Omental fat pad (tissue), 4 donors: ENCODE measurements around the gene PCSK9. TPM values are rescaled to one million over a fixed set of nuclear protein-coding genes. Genes with fewer than 3 reads are reported as not detected.

Source experiments
- total RNA-seq, 4 donors: library from RNA; depleted of rRNA; stranded (reverse); fragments of >200 nt; gene quantifications; one replicate each; pipeline ENCODE4 v1.1.0, GENCODE V29; 2016

Gene PCSK9
- total RNA-seq, 4 donors from 2014 or later = 0.56 to 0.95 (median 0.80) TPM

Other genes with a start within 250 kb of the PCSK9 start
- gene TTC22, start 238.2 kb upstream of the PCSK9 start, total RNA-seq = 1 to 10 TPM in 2 of 4 donors, under 1 TPM in 1, not detected in 1; 0.88 to 1.7 (median 1.1) TPM
- 100 to 1,000 TPM in 2 of 4 donors, 10 to 100 TPM in 2; 64.9 to 181 (median 125) TPM for gene DHCR24, start 152.4 kb upstream of the PCSK9 start, total RNA-seq
- gene TMEM61, start 58.9 kb upstream of the PCSK9 start, total RNA-seq = not detected
- not detected for gene BSND, start 40.6 kb upstream of the PCSK9 start, total RNA-seq
- 10 to 100 TPM; 42.7 to 77.1 (median 64.8) TPM for gene USP24, start 175.8 kb downstream of the PCSK9 start, total RNA-seq